Astrocyte (in vitro differentiated cells and primary cell): Measurements from ENCODE around the gene RALA. TPM values are rescaled to one million over a fixed set of nuclear protein-coding genes. Genes with fewer than 3 reads are reported as not detected.

Experiments used
- DNase-seq: peaks from one replicate; pipeline ENCODE4 v3.0.0-alpha.2; 2010; ENCODE audit warnings: low read depth
- FAIRE-seq: peaks from 2 replicates; lab custom pipeline; 2011; peaks lifted over from hg19 to GRCh38; lab: Jason Lieb, UNC
- H2AFZ ChIP-seq: 2 replicates; pipeline ENCODE4 v1.6.0; 2012; ENCODE audit warnings: low read depth, low read length, inconsistent platforms
- H3K27ac ChIP-seq: 2 replicates; pipeline ENCODE4 v1.5.1; 2011; ENCODE audit warnings: low read depth, low read length, inconsistent platforms
- H3K27me3 ChIP-seq: 2 replicates; pipeline ENCODE4 v1.6.0; 2011; ENCODE audit warnings: low read length, inconsistent platforms; ENCODE audit not compliant: insufficient read depth
- H3K36me3 ChIP-seq: 2 replicates; pipeline ENCODE4 v1.5.1; 2011; ENCODE audit warnings: low read length, inconsistent platforms; ENCODE audit not compliant: insufficient read depth
- H3K4me1 ChIP-seq: 2 replicates; pipeline ENCODE4 v1.5.1; 2011; ENCODE audit warnings: low read length, inconsistent platforms; ENCODE audit not compliant: insufficient read depth
- H3K4me2 ChIP-seq: 2 replicates; pipeline ENCODE4 v1.6.0; 2012; ENCODE audit warnings: low read length, inconsistent platforms
- H3K4me3 ChIP-seq: 2 replicates; pipeline ENCODE4 v1.5.1; 2011; ENCODE audit warnings: low read depth, mild to moderate bottlenecking, low read length, inconsistent platforms; ENCODE audit not compliant: insufficient read depth
- H3K79me2 ChIP-seq: 2 replicates; pipeline ENCODE4 v1.6.0; 2012; ENCODE audit warnings: mild to moderate bottlenecking, low read length, inconsistent platforms; ENCODE audit not compliant: insufficient read depth
- H3K9ac ChIP-seq: 2 replicates; pipeline ENCODE4 v1.6.0; 2012; ENCODE audit warnings: mild to moderate bottlenecking, low read length, inconsistent platforms
- H3K9me3 ChIP-seq: 2 replicates; pipeline ENCODE4 v1.5.1; 2012; ENCODE audit warnings: low read depth, mild to moderate bottlenecking, low read length, inconsistent platforms; ENCODE audit not compliant: insufficient read depth
- H4K20me1 ChIP-seq: 2 replicates; pipeline ENCODE4 v1.6.0; 2012; ENCODE audit warnings: low read length, inconsistent platforms; ENCODE audit not compliant: insufficient read depth
- H3K27ac Mint-ChIP-seq: one replicate; pipeline ENCODE4 v1.8.0; 2021; ENCODE audit warnings: mild to moderate bottlenecking, mixed read lengths; ENCODE audit not compliant: unreplicated experiment
- H3K27me3 Mint-ChIP-seq: one replicate; pipeline ENCODE4 v1.8.0; 2021; ENCODE audit warnings: low read depth, mixed read lengths; ENCODE audit not compliant: unreplicated experiment
- H3K36me3 Mint-ChIP-seq: one replicate; pipeline ENCODE4 v1.8.0; 2021; ENCODE audit warnings: low read depth, mixed read lengths; ENCODE audit not compliant: unreplicated experiment
- H3K4me1 Mint-ChIP-seq: one replicate; pipeline ENCODE4 v1.8.0; 2021; ENCODE audit warnings: low read depth, mixed read lengths; ENCODE audit not compliant: unreplicated experiment
- H3K4me3 Mint-ChIP-seq: one replicate; pipeline ENCODE4 v1.8.0; 2021; ENCODE audit warnings: mild to moderate bottlenecking, moderate library complexity, mixed read lengths; ENCODE audit not compliant: unreplicated experiment
- H3K9me3 Mint-ChIP-seq: one replicate; pipeline ENCODE4 v1.8.0; 2021; ENCODE audit warnings: mild to moderate bottlenecking, mixed read lengths; ENCODE audit not compliant: unreplicated experiment
- EZH2 ChIP-seq: IDR thresholded peaks from 2 replicates; pipeline ENCODE4 v1.6.1; 2012; ENCODE audit warnings: mild to moderate bottlenecking, low read length, inconsistent platforms; ENCODE audit not compliant: insufficient read depth
- total RNA-seq: library from RNA; stranded (reverse); gene quantifications from 2 replicates; pipeline ENCODE4 v1.2.1, GENCODE V29; 2021
- TF ChIP-seq, protein P1 (sequence below): IDR thresholded peaks from 2 replicates; pipeline ENCODE4 v1.5.1; 2011; ENCODE audit warnings: low read depth, mild to moderate bottlenecking, inconsistent platforms, low read length, moderate library complexity; ENCODE audit not compliant: insufficient read depth

The RALA gene
- total RNA-seq, 1 donor from 2014 or later: 70.2 TPM

- Histone ChIP-seq H3K4me3 (no peak overlapping the region), H2AFZ (no peak overlapping the region), H3K36me3 (no peaks in the 10 kb centered on the region), H3K9ac (no peak overlapping the region), H3K4me1 (no peaks in the 10 kb centered on the region), H3K27me3 (no peaks in the 10 kb centered on the region), H3K79me2 (no peaks in the 10 kb centered on the region), H3K9me3 (no peaks in the 10 kb centered on the region), H4K20me1 (no peaks in the 10 kb centered on the region), H3K27ac (no peak overlapping the region), H3K4me2 (no peak overlapping the region)
- DNase-seq (peak; percentile 26), FAIRE-seq (no peak)
- H3K27ac Mint-ChIP-seq: no peak overlapping the region
- H3K36me3 Mint-ChIP-seq: peaks cover 6% of the 10 kb centered on the region
- TF ChIP-seq, protein P1, sequence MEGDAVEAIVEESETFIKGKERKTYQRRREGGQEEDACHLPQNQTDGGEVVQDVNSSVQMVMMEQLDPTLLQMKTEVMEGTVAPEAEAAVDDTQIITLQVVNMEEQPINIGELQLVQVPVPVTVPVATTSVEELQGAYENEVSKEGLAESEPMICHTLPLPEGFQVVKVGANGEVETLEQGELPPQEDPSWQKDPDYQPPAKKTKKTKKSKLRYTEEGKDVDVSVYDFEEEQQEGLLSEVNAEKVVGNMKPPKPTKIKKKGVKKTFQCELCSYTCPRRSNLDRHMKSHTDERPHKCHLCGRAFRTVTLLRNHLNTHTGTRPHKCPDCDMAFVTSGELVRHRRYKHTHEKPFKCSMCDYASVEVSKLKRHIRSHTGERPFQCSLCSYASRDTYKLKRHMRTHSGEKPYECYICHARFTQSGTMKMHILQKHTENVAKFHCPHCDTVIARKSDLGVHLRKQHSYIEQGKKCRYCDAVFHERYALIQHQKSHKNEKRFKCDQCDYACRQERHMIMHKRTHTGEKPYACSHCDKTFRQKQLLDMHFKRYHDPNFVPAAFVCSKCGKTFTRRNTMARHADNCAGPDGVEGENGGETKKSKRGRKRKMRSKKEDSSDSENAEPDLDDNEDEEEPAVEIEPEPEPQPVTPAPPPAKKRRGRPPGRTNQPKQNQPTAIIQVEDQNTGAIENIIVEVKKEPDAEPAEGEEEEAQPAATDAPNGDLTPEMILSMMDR: peak; percentile 24
- no peak for TF ChIP-seq EZH2
- H3K4me3 Mint-ChIP-seq: no peak overlapping the region
- no peaks in the 10 kb centered on the region for H3K27me3 Mint-ChIP-seq
- no peaks in the 10 kb centered on the region for H3K9me3 Mint-ChIP-seq
- H3K4me1 Mint-ChIP-seq: peaks cover 4% of the 10 kb centered on the region
Measured at GRCh38 chr7:39741942-39742623, 118.7 kb downstream of the RALA start.

DNA sequence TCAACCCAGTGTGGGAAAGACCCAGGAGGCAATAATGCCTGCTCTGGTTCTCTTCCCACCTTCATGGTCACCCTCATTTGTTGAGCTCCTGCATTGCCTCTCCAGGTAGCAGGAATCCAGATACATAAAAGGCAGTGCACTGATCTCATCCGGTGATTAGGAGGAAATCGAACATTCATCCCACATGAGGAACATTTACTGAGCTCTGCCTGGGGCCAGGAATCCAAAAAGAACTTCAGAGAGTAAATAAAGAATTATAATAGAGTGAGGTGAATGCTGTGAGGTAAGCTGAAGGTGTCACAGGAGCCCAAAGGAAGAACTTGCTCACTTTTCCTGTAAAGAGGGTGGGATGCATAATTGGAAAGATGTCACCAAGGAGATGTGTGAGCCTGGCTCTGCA lies 121.2 kb downstream of the RALA start:
- Histone ChIP-seq H3K36me3 (no peaks in the 10 kb centered on the region), H3K9me3 (no peaks in the 10 kb centered on the region), H3K4me3 (no peak overlapping the region), H3K9ac (no peak overlapping the region), H3K4me2 (no peak overlapping the region), H3K27me3 (no peaks in the 10 kb centered on the region), H2AFZ (no peak overlapping the region), H3K4me1 (peaks cover 3% of the 10 kb centered on the region), H4K20me1 (no peaks in the 10 kb centered on the region), H3K79me2 (peaks cover 3% of the 10 kb centered on the region), H3K27ac (no peak overlapping the region)
- no peaks in the 10 kb centered on the region for H3K27me3 Mint-ChIP-seq
- H3K4me3 Mint-ChIP-seq: no peak overlapping the region
- peaks cover 10% of the 10 kb centered on the region for H3K4me1 Mint-ChIP-seq
- TF ChIP-seq EZH2: no peak
- TF ChIP-seq, protein P1: no peak
- no peak for DNase-seq
- H3K9me3 Mint-ChIP-seq: no peaks in the 10 kb centered on the region
- peaks cover 6% of the 10 kb centered on the region for H3K36me3 Mint-ChIP-seq
- H3K27ac Mint-ChIP-seq: no peak overlapping the region
- FAIRE-seq: no peak

GRCh38 chr7:39745320-39745719 lies 121.9 kb downstream of the RALA start:
- Histone ChIP-seq H2AFZ (no peak overlapping the region), H3K9ac (no peak overlapping the region), H3K4me3 (no peak overlapping the region), H4K20me1 (no peaks in the 10 kb centered on the region), H3K36me3 (no peaks in the 10 kb centered on the region), H3K79me2 (peaks cover 3% of the 10 kb centered on the region), H3K27me3 (no peaks in the 10 kb centered on the region), H3K4me1 (peaks cover 3% of the 10 kb centered on the region), H3K27ac (no peak overlapping the region), H3K9me3 (no peaks in the 10 kb centered on the region), H3K4me2 (no peak overlapping the region)
- TF ChIP-seq, protein P1: no peak
- no peak for TF ChIP-seq EZH2
- H3K36me3 Mint-ChIP-seq: peaks cover 6% of the 10 kb centered on the region
- H3K27ac Mint-ChIP-seq: no peak overlapping the region
- FAIRE-seq (no peak), DNase-seq (no peak)
- H3K27me3 Mint-ChIP-seq: no peaks in the 10 kb centered on the region
- no peaks in the 10 kb centered on the region for H3K9me3 Mint-ChIP-seq
- peaks cover 10% of the 10 kb centered on the region for H3K4me1 Mint-ChIP-seq
- H3K4me3 Mint-ChIP-seq: no peak overlapping the region
